Measurements from ENCODE around the gene SMPD3.
A peak's percentile ranks its signal among the peaks of the same experiment; 100 is the strongest.

Gene SMPD3

DNA sequence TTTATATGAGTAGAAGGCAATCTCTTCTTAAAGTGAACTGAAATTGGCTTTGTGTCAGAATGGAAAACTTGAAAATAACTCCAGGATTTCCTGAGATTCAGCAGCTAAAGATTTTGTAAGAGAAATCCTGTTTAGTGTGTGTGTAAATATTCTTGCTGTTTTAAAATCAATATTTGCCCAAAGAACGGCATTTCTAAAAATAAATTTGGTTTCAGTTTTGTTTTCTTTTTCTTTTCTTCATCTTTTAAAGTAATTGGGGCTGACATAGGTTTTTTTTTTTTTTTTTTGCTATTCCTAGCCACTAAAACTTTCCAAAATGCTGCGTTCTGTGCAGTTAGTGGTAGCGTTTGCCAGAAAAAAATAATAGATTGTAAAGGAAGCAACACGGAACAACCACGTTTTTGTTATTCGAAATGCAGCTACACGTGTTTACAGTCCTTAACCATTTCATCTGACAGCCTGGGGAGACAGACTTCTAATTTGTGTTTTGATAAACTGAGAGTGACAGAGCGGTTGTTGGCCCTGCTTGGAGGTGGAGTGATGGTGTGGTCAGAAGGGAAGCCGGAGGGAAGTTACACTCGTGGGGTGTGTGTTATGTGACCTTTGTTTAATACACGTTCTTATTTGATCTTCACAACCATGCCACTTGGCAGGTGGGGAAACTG lies 21.6 kb upstream of the SMPD3 start:
- peak; percentile 35 for DNase-seq (ENCODE audit: extremely low read depth, insufficient read length)
- peak overlapping the region; percentile 56 for H3K4me3 ChIP-seq (replicated peaks; ENCODE audit: low read depth, low read length)

DNA sequence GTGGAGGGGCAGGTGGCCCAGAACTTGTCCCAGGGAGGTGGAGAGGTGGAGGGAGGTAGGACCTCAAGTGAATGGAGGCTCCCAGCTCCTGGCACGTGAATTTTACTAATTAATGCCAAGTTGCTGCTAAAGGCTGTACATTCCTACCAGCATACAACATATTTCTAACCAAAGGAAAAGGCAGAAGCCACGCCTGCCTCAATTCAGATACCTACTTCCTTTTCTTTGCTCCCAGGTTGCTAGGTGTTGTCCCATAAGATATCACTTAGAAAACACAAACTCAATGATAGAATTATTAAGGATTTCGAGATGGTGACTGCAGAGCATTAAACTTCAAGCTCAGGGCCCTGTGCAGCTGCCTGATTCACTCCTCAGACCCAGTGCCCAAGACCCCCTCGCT lies 20.5 kb upstream of the SMPD3 start:
- no peak overlapping the region for H3K4me3 ChIP-seq (replicated peaks; ENCODE audit: low read depth, low read length)
- TF ChIP-seq, protein P1, sequence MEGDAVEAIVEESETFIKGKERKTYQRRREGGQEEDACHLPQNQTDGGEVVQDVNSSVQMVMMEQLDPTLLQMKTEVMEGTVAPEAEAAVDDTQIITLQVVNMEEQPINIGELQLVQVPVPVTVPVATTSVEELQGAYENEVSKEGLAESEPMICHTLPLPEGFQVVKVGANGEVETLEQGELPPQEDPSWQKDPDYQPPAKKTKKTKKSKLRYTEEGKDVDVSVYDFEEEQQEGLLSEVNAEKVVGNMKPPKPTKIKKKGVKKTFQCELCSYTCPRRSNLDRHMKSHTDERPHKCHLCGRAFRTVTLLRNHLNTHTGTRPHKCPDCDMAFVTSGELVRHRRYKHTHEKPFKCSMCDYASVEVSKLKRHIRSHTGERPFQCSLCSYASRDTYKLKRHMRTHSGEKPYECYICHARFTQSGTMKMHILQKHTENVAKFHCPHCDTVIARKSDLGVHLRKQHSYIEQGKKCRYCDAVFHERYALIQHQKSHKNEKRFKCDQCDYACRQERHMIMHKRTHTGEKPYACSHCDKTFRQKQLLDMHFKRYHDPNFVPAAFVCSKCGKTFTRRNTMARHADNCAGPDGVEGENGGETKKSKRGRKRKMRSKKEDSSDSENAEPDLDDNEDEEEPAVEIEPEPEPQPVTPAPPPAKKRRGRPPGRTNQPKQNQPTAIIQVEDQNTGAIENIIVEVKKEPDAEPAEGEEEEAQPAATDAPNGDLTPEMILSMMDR (IDR thresholded peaks at IDR 0.05; ENCODE audit: insufficient read depth, low read length, poor library complexity, severe bottlenecking): no peak
- H3K27me3 ChIP-seq (replicated peaks; ENCODE audit: control insufficient read depth, insufficient read depth, low read length): no peaks in the 10 kb centered on the region
- no peak for DNase-seq (ENCODE audit: extremely low read depth, insufficient read length)
- no peaks in the 10 kb centered on the region for H3K36me3 ChIP-seq (ENCODE audit: control insufficient read depth, insufficient read depth, low read length)

More for the DNA sequence above, 21.6 kb upstream of the SMPD3 start:
- H3K27me3 ChIP-seq (replicated peaks; ENCODE audit: control insufficient read depth, insufficient read depth, low read length): no peaks in the 10 kb centered on the region
- H3K36me3 ChIP-seq (ENCODE audit: control insufficient read depth, insufficient read depth, low read length): no peaks in the 10 kb centered on the region
- TF ChIP-seq, protein P1 (IDR thresholded peaks at IDR 0.05; ENCODE audit: insufficient read depth, low read length, poor library complexity, severe bottlenecking): no peak

DNA sequence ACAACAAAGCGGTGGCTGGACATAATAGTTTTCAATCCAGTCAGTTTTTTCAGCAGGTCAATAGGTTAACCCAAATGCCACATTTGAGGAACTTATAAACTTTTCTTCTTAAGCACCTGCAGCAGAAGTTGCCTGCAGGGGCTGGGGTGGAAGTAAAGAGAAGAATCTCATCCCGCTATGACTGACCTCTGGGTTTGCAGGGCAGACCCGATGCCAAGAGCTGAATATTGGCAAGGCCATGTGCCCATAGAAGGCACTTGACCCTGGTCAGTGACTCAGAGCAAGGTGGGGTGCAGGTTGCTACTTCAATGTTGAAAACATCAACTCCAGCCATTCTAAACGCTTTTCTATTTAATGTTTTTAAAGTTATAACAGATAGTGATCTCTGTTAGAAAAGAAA lies 17.9 kb upstream of the SMPD3 start:
- no peak for DNase-seq (ENCODE audit: extremely low read depth, insufficient read length)
- no peaks in the 10 kb centered on the region for H3K27me3 ChIP-seq (replicated peaks; ENCODE audit: control insufficient read depth, insufficient read depth, low read length)
- TF ChIP-seq, protein P1 (IDR thresholded peaks at IDR 0.05; ENCODE audit: insufficient read depth, low read length, poor library complexity, severe bottlenecking): no peak
- no peaks in the 10 kb centered on the region for H3K36me3 ChIP-seq (ENCODE audit: control insufficient read depth, insufficient read depth, low read length)
- H3K4me3 ChIP-seq (replicated peaks; ENCODE audit: low read depth, low read length): no peak overlapping the region

DNA sequence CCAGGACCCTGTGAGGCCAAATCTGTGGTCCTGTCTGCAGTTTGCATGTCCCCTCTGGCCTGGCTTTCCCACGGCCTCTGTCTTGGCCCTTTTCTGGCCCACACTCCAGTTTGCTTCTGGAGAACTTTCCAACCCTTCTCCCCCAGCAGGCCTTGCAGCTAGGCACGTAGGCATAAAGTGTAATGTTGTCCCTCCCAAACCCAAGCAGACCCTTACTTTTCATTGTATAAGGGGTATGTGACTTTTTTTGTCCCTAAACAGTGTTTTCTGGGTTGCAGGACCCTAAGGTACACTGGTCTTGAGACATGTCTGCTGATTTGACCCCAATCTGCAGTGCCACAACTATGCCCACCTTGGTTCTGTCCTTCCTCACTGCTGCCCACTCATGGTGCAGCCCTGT lies 15.6 kb upstream of the SMPD3 start:
- no peak for DNase-seq (ENCODE audit: extremely low read depth, insufficient read length)
- TF ChIP-seq, protein P1 (IDR thresholded peaks at IDR 0.05; ENCODE audit: insufficient read depth, low read length, poor library complexity, severe bottlenecking): no peak
- no peak overlapping the region for H3K4me3 ChIP-seq (replicated peaks; ENCODE audit: low read depth, low read length)
- H3K36me3 ChIP-seq (ENCODE audit: control insufficient read depth, insufficient read depth, low read length): no peaks in the 10 kb centered on the region
- H3K27me3 ChIP-seq (replicated peaks; ENCODE audit: control insufficient read depth, insufficient read depth, low read length): no peaks in the 10 kb centered on the region

DNA sequence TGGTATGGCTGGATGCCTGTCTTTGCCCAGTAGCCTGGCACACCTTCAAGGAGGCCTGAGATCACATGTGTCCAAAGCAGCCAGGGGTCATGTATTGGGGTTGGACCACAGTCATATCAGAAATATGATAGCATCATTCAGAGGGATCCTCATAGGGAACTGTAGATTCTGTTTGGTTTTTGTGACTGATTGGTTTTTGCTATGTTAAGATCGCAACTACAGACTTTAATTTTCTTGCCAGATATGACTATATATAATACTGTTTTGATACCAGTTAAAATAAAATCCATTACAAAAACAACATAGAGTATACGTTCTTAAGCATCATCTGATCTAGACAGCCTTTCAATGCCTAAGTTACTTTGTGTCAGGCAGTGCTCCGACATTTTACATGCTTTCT lies 11.8 kb upstream of the SMPD3 start:
- Histone ChIP-seq H3K4me3 (replicated peaks; ENCODE audit: low read depth, low read length) (no peak overlapping the region), H3K36me3 (ENCODE audit: control insufficient read depth, insufficient read depth, low read length) (no peaks in the 10 kb centered on the region), H3K27me3 (replicated peaks; ENCODE audit: control insufficient read depth, insufficient read depth, low read length) (no peaks in the 10 kb centered on the region)
- TF ChIP-seq, protein P1 (IDR thresholded peaks at IDR 0.05; ENCODE audit: insufficient read depth, low read length, poor library complexity, severe bottlenecking): no peak
- no peak for DNase-seq (ENCODE audit: extremely low read depth, insufficient read length)

DNA sequence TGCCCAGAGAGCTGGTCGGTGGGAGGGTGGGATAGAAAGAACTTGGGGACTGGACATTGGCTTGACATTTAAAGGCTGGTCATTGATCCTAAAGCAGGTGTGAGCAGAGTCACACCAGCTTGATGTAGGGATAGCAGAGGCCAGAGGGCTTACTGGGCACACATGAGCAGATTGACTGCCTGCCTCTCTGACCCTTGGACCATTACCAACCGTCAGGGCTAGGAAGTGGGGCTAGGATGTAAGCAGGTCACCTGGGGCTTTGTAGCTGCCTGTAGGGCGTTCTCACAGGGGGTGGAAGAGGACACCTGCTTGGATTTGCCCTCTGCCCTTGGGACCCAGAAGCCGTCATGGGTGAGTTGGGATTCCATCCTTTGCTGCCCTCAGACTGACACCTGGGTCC lies 11.1 kb upstream of the SMPD3 start:
- H3K27me3 ChIP-seq (replicated peaks; ENCODE audit: control insufficient read depth, insufficient read depth, low read length): no peaks in the 10 kb centered on the region
- DNase-seq (ENCODE audit: extremely low read depth, insufficient read length): no peak
- TF ChIP-seq, protein P1 (IDR thresholded peaks at IDR 0.05; ENCODE audit: insufficient read depth, low read length, poor library complexity, severe bottlenecking): no peak

More for the DNA sequence above, 11.1 kb upstream of the SMPD3 start:
- no peak overlapping the region for H3K4me3 ChIP-seq (replicated peaks; ENCODE audit: low read depth, low read length)
- no peaks in the 10 kb centered on the region for H3K36me3 ChIP-seq (ENCODE audit: control insufficient read depth, insufficient read depth, low read length)

All from GM06990 (cell line).